Omental fat pad (tissue), 4 donors: ENCODE results near the gene REEP1. TPM values are rescaled to one million over a fixed set of nuclear protein-coding genes. Genes with fewer than 3 reads are reported as not detected.

Source experiments
- ATAC-seq: fragments of 150-250 bp; one replicate; pipeline ENCODE4 v1.9.1; 2016; ENCODE audit warnings: mild to moderate bottlenecking, moderate library complexity; ENCODE audit not compliant: low FRiP score
- DNase-seq: peaks from one replicate; pipeline ENCODE4 v3.0.0-alpha.2; 2019; ENCODE audit warnings: low spot score
- total RNA-seq, 4 donors: library from RNA; depleted of rRNA; stranded (reverse); fragments of >200 nt; gene quantifications; one replicate each; pipeline ENCODE4 v1.1.0, GENCODE V29; 2016
- TF ChIP-seq, protein P1 (sequence below), 3 donors: fragments of 450-650 bp; IDR thresholded peaks; one replicate each; pipeline ENCODE4 v1.5.1; 2016 to 2017; ENCODE audit warnings: antibody characterized with exemption in 3 of 3, mild to moderate bottlenecking in 3 of 3, moderate library complexity in 2 of 3

The REEP1 gene
- total RNA-seq, 4 donors from 2014 or later: 2.5 to 15.4 (median 4.3) TPM

DNA sequence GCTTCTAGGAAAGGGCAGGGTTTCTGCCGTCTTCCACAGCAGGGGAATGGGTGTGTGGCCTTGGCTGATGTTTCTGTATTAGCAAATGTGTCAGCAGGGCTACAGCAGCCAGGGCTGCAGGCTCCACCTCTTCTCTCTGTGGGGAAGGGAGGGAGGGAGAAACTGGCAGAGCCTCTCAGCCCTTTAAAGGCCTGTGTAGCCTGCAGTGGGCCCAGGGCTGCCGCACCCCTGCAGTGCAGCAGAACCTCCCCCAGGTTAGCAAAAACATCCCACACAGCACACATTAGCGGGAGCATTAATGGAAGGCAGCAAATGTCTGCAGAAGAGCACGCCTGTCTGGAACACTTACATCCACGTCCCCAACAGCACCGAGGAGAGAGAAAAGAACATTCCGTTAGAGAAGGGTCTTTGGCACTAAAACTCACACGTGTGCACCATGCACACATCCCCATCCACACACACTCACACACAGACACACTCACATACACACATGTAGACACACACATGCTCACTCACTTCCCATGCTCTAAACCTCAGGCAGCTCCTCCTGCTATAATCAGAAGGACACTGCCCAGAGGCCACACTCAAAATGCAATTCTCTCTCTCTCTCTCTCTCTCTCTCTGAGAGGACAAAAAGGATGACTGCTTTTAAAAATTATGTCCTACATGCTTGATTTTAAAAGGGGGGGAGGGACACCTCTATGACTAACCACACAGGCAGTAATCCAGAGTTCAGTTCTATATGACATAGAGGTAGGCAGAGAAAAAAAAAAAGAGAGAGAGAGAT lies 114.1 kb downstream of the REEP1 start:
- DNase-seq (no peak), ATAC-seq (peak; percentile 79)
- TF ChIP-seq, protein P1, sequence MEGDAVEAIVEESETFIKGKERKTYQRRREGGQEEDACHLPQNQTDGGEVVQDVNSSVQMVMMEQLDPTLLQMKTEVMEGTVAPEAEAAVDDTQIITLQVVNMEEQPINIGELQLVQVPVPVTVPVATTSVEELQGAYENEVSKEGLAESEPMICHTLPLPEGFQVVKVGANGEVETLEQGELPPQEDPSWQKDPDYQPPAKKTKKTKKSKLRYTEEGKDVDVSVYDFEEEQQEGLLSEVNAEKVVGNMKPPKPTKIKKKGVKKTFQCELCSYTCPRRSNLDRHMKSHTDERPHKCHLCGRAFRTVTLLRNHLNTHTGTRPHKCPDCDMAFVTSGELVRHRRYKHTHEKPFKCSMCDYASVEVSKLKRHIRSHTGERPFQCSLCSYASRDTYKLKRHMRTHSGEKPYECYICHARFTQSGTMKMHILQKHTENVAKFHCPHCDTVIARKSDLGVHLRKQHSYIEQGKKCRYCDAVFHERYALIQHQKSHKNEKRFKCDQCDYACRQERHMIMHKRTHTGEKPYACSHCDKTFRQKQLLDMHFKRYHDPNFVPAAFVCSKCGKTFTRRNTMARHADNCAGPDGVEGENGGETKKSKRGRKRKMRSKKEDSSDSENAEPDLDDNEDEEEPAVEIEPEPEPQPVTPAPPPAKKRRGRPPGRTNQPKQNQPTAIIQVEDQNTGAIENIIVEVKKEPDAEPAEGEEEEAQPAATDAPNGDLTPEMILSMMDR (IDR thresholded peaks at IDR 0.05): no peak

DNA sequence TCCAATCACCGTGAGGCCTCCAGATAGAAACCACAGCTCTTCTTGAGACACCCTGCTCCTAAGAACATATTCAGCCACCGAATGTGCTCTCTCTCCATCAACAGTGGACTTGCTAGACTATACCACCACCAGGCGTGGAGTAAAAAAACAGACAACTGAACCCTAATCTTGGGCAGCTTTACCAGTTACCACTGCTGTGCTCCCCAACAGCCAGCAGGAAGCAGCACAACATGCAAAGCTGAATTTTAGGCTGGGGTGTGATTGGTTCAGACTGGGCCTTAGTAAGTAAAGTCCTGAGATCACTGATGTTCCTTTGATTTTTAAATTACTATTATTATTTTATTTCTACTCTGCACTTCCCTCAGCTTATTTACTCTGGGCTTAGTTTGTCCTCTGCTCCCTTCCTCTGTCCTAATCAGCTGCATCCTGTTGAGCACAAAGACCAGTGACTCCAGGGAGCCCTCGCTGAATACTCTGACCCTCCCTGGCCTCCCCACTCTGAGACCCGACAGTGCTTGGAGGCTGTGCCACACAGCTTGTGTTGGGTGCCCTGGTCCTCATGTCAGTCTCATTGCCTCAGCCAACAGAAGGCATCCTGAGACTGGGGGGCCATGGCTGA lies 116.3 kb downstream of the REEP1 start:
- DNase-seq (no peak), ATAC-seq (peak; percentile 17)

DNA sequence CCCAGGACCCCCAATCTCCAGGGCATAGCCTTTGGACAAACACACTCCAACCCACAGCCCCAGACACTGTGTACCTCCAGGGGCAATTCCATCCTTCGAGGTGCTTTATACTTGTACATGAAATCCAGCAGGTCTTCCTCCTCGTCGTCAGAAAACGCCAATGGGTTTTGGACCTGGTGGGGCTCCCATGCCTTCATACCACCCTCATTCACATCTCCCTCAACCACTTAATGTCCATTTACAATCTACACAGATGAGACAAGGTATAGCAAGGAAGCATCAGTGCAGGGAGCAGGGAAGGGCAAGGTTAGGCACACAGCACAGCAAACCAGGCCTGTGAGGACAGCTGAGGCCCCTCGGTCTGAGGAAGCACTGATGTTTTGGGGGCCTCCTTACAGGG lies 117.5 kb downstream of the REEP1 start:
- no peak for ATAC-seq
- no peak for DNase-seq
- TF ChIP-seq, protein P1 (IDR thresholded peaks at IDR 0.05): no peak

More for the DNA sequence above, 116.3 kb downstream of the REEP1 start:
- TF ChIP-seq, protein P1 (IDR thresholded peaks at IDR 0.05): peak in 1 of 3 donors; percentile 68

DNA sequence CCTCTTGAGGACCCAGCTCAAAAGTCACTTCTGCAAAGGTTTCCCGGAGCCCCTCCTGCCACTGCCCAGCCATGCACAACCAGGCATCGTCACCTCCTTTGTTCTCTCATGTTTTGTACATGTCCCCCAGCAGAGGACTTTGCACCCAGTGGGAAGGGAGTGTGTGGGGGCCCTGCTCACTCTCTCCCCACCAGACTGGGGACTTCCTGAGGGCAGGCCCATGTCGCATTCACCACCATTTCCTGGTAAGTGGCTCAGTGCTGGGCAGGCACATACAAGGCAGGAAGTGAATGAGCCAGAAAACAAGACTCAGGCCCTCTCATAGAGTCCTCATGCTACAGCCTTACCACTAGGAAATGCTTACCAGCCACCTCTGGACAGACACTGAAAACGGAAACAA lies 119.3 kb downstream of the REEP1 start:
- no peak for DNase-seq
- no peak for ATAC-seq

DNA sequence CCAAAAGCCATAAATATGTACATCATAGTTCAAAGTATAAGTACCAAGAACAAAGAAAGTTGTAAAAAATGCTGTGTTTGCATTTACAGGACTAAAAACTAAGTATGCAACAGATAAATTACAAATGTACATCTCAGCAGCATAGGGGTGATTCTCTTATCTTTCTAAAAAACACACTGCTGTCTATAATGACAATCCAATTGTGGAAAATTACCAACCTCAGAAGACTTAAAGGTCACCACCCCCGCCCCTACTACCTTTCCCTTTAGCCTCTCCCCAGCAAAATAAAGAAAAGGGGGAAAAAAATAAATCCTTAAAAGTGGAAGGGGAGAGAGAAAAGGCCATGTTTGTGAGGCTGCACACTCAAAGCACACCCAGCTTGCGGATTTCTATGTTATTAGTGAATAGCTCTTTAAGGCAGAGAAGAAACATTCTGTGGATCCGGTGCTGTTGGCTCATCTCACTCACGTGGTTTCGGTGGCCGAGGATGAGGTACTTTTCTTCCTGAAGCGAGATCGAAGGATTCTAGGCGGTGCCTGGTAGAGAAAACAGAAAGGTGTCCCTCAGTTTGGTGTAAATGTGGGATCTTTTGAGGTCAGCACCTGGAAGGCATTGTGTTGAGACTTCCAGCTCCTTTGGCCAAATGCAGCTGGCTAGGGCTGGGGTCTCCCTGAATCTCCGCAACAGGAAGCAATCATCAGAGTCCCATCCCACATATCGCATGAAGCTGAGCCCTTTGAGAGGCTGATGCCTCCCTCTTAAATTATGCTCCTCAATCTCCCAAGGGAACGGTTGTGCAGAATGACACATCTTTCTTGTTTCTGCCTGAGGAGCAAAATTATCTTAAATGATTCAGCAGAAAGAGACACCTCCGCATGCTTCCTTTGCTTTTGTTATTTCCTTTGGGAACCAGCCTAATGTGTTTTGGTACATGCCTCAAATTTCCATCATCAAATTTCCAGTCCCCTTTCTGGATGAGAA lies 120.6 kb downstream of the REEP1 start:
- no peak for DNase-seq
- TF ChIP-seq, protein P1 (IDR thresholded peaks at IDR 0.05): no peak
- ATAC-seq: no peak

More for the DNA sequence above, 119.3 kb downstream of the REEP1 start:
- TF ChIP-seq, protein P1 (IDR thresholded peaks at IDR 0.05): no peak

DNA sequence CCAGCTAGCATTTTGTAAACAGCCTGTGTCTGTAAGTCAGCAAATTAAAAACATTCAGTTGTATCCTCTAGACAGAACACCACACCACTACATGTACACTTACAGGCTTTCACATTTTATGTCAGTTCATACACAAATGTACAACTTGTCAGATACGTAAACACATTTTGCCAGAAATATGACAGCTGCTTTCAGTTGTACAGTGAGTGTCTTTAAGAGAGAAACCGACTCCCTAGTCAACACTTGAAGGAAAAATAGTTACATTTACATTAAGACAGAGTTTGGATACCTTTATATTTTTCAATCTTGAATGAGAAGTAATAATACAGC lies 123.0 kb downstream of the REEP1 start:
- no peak for ATAC-seq
- DNase-seq: no peak
- TF ChIP-seq, protein P1 (IDR thresholded peaks at IDR 0.05): no peak
